ENCODE measurements around the gene CCR9.
A peak's percentile ranks its signal among the peaks of the same experiment; 100 is the strongest.

DNA sequence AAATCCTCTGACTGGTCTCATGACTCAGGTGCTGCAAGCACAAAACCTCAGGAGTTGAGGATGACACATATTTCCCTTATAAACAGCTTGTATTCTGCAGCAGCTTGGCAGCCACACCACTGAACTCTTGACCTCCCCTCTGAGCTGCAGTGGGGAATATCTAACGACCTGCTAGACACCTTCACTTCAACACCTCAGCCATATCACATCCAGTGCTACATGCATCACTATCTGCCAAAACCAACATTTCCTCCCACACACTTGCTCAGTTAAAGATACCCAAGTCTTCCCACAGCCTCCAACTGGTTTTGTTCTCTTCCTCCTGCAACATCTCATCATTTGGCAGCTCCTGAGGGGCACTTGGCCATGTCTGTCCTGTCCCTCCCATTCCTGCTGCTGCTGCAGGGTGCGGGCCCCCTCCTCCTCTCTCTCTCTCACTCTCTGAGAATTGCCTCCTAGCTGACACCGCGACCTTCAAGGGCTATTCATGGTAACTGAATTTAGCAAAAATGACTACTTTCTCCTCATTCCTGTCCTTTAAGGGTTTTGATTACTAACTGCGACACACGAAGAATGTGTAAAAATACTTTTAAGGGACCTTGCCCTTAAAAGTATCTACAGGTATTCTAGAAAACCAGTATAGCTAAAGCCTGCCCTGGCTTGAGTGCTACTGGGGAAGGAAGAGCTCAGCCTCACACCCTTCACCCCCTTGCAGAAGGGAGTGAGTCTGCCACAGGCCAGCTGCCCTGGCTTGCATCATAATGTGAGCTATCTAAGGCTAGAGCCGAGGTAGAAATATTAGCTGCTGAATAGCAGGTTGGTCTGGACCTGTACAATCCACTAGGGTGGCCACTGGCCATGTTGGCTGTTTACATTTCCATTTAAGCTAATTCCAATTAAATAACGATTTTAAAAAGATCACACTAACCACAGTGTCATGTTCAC is 5.0 kb upstream of the CCR9 start:
- no peak for TF ChIP-seq CTCF (IDR thresholded peaks at IDR 0.05)
- TF ChIP-seq POLR2A (IDR thresholded peaks at IDR 0.05), result peak in 1 of 2 donors; percentile 31
